ENCODE results near the gene UQCC5.

GRCh38 chr3:52561028-52561747 lies 24.8 kb downstream of the UQCC5 start:
- TF ChIP-seq CTCF (IDR thresholded peaks at IDR 0.05; ENCODE audit: borderline replicate concordance, extremely low read depth, low read length, poor library complexity, severe bottlenecking) (no peak), EZH2 (IDR thresholded peaks at IDR 0.05; ENCODE audit: borderline replicate concordance, low read depth, low read length, severe bottlenecking) (no peak)
